GM18502 (cell line): Measurements from ENCODE around the gene ZNF674.

Experiments
- ATAC-seq: cut with Tn5 transposase; IDR thresholded peaks from one replicate; pipeline ENCODE4 v1.9.1; 2021; ENCODE audit warnings: mild to moderate bottlenecking; ENCODE audit not compliant: unreplicated experiment, poor library complexity

ZNF674 gene

GRCh38 chrX:46545111-46546005, at the start of gene ZNF674:
ZNF674 (minus strand) TSS chrX:46545421; CDS start chrX:46542087, 3,334 bp downstream.
- ATAC-seq: peak; percentile 89

GRCh38 chrX:46589977-46590723, 44.9 kb upstream of the ZNF674 start:
- ATAC-seq: no peak

GRCh38 chrX:46588263-46588662, 43.0 kb upstream of the ZNF674 start:
- ATAC-seq: no peak

- ATAC-seq: peak; percentile 8
These were observed 42.5 kb upstream of the ZNF674 start for GRCh38 chrX:46587753-46588171.

- peak; percentile 70 for ATAC-seq
These were observed 41.9 kb upstream of the ZNF674 start for GRCh38 chrX:46587158-46587557.

- no peak for ATAC-seq
These were observed 39.5 kb upstream of the ZNF674 start for GRCh38 chrX:46584736-46585135.

GRCh38 chrX:46582966-46583365, 37.7 kb upstream of the ZNF674 start:
- ATAC-seq: no peak

- no peak for ATAC-seq
These were observed 37.1 kb upstream of the ZNF674 start for GRCh38 chrX:46582325-46582724.

GRCh38 chrX:46580613-46581012, 35.4 kb upstream of the ZNF674 start:
- ATAC-seq: no peak

- no peak for ATAC-seq
These were observed 34.0 kb upstream of the ZNF674 start for GRCh38 chrX:46579250-46579649.

GRCh38 chrX:46577221-46578005, 32.2 kb upstream of the ZNF674 start:
- ATAC-seq: no peak

GRCh38 chrX:46576458-46576857, 31.2 kb upstream of the ZNF674 start:
- ATAC-seq: no peak

GRCh38 chrX:46575991-46576392, 30.8 kb upstream of the ZNF674 start:
- ATAC-seq: no peak

GRCh38 chrX:46575586-46575985, 30.4 kb upstream of the ZNF674 start:
- ATAC-seq: no peak

- no peak for ATAC-seq
These were observed 29.7 kb upstream of the ZNF674 start for GRCh38 chrX:46574774-46575381.

- ATAC-seq: peak; percentile 32
These were observed 28.9 kb upstream of the ZNF674 start for GRCh38 chrX:46573892-46574773.

- ATAC-seq: peak; percentile 44
These were observed 28.2 kb upstream of the ZNF674 start, which contains the start of gene CHST7 for GRCh38 chrX:46573331-46573891. CHST7 (plus strand) TSS chrX:46573765; CDS start chrX:46573932, 167 bp downstream.

- peak; percentile 55 for ATAC-seq
These were observed 27.2 kb upstream of the ZNF674 start for GRCh38 chrX:46572340-46572936.
